ENCODE results near the gene C4B. TPM values are rescaled to one million over a fixed set of nuclear protein-coding genes. Genes with fewer than 3 reads are reported as not detected.
"Not testable (repeated sequence)": the region's sequence is repeated elsewhere in the genome, so short reads cannot be mapped to it uniquely, and the experiment has no call there.

Gene C4B
- total RNA-seq, 1 donor from 2014 or later: 2.9 TPM

- H3K9me3 Mint-ChIP-seq; H3K36me3 Mint-ChIP-seq (ENCODE audit: low read depth); H3K4me3 Mint-ChIP-seq; H3K4me1 Mint-ChIP-seq; intact Hi-C loops (cut with micrococcal nuclease); H3K27ac Mint-ChIP-seq; H3K27me3 Mint-ChIP-seq; DNase-seq: not testable (repeated sequence)
Measured at GRCh38 chr6:32035283-32036013, 20.9 kb downstream of the C4B start.

DNA sequence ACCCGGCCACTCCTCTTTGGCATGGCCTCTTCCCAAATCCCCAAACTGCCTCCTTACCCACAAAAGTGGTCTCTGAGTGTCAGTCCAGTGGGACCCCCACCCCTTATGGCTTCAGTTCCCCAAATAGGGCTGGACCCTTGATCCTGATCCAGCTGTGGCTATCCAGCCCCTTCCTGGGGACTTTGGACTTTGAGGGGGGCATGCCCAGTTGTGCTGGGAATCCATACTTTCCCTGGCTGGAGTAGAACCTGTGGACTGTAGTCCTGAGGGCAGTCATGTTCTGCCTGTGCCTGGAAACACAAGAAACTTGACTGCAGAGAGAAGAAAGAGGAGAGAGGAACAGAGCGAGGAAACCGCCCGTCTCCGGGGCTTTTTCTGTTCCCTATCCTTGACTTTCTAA is 22.5 kb downstream of the C4B start:
- H3K36me3 Mint-ChIP-seq (ENCODE audit: low read depth); DNase-seq; H3K27ac Mint-ChIP-seq; H3K4me3 Mint-ChIP-seq; H3K9me3 Mint-ChIP-seq; H3K27me3 Mint-ChIP-seq; intact Hi-C loops (cut with micrococcal nuclease); H3K4me1 Mint-ChIP-seq: not testable (repeated sequence)

DNA sequence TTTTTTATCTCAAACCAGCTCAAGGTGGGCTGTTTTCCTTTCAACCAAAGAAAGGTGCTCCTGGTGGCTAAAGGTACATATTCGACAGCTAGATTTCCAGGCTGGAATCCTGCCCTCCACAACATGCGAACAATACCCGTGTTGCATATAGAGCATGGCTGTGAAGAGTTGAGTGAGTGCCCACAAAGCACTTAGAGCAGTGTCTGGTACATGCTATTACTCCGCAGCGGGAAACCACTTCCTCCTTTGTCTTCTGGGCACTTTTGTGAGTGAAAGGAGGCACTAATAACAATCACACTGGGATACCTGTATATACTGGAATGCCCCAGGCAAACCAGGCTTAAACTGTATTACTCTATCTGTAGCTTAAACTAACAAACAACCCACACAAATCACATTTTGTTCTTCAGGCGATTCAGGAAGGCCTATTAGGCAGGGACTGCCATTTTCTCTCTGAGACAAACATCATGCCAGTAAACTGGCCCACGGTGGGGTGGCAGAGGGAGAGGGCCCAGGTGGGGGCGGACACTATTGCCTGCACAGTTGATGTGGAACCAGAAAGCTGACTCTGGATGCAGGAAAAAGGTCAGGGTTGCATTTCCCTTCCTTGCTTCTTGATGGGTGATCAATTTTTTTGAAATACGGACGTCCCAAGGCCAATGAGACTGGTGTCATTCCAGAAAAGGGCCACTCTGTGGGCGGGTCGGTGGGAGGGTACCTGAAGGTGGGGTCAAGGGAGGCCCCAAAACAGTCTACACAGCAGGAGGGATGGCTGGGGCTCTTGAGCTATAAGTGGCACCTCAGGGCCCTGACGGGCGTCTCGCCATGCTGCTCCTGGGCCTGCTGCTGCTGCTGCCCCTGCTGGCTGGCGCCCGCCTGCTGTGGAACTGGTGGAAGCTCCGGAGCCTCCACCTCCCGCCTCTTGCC is 23.3 kb downstream of the C4B start, which contains the start of gene CYP21A2:
Gene CYP21A2, plus strand, starts transcription at position 818 of the 927 bp plus-strand sequence. Its CDS starts 8 bp downstream, at position 826.
- intact Hi-C loops (cut with micrococcal nuclease): not testable (repeated sequence)

DNA sequence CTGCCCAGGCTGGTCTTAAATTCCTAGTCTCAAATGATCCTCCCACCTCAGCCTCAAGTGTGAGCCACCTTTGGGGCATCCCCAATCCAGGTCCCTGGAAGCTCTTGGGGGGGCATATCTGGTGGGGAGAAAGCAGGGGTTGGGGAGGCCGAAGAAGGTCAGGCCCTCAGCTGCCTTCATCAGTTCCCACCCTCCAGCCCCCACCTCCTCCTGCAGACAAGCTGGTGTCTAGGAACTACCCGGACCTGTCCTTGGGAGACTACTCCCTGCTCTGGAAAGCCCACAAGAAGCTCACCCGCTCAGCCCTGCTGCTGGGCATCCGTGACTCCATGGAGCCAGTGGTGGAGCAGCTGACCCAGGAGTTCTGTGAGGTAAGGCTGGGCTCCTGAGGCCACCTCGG is 24.3 kb downstream of the C4B start:
- intact Hi-C loops (cut with micrococcal nuclease); H3K4me3 Mint-ChIP-seq; H3K36me3 Mint-ChIP-seq (ENCODE audit: low read depth); H3K27me3 Mint-ChIP-seq; H3K9me3 Mint-ChIP-seq; DNase-seq; H3K27ac Mint-ChIP-seq; H3K4me1 Mint-ChIP-seq: not testable (repeated sequence)

More for the DNA sequence above, 23.3 kb downstream of the C4B start, which contains the start of gene CYP21A2:
- DNase-seq; H3K4me1 Mint-ChIP-seq; H3K27ac Mint-ChIP-seq; H3K9me3 Mint-ChIP-seq; H3K36me3 Mint-ChIP-seq (ENCODE audit: low read depth); H3K4me3 Mint-ChIP-seq; H3K27me3 Mint-ChIP-seq: not testable (repeated sequence)

DNA sequence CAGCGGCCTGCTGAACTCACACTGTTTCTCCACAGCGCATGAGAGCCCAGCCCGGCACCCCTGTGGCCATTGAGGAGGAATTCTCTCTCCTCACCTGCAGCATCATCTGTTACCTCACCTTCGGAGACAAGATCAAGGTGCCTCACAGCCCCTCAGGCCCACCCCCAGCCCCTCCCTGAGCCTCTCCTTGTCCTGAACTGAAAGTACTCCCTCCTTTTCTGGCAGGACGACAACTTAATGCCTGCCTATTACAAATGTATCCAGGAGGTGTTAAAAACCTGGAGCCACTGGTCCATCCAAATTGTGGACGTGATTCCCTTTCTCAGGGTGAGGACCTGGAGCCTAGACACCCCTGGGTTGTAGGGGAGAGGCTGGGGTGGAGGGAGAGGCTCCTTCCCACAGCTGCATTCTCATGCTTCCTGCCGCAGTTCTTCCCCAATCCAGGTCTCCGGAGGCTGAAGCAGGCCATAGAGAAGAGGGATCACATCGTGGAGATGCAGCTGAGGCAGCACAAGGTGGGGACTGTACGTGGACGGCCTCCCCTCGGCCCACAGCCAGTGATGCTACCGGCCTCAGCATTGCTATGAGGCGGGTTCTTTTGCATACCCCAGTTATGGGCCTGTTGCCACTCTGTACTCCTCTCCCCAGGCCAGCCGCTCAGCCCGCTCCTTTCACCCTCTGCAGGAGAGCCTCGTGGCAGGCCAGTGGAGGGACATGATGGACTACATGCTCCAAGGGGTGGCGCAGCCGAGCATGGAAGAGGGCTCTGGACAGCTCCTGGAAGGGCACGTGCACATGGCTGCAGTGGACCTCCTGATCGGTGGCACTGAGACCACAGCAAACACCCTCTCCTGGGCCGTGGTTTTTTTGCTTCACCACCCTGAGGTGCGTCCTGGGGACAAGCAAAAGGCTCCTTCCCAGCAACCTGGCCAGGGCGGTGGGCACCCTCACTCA is 25.0 kb downstream of the C4B start:
- not testable (repeated sequence) for H3K27me3 Mint-ChIP-seq; H3K9me3 Mint-ChIP-seq; H3K4me1 Mint-ChIP-seq; DNase-seq; H3K27ac Mint-ChIP-seq; H3K36me3 Mint-ChIP-seq (ENCODE audit: low read depth); H3K4me3 Mint-ChIP-seq
- intact Hi-C loops (cut with micrococcal nuclease): loop anchor here (10.0 kb wide), 1 partner anchor 115 kb away; the partner anchor contains the start of genes PPT2 and PRRT1

DNA sequence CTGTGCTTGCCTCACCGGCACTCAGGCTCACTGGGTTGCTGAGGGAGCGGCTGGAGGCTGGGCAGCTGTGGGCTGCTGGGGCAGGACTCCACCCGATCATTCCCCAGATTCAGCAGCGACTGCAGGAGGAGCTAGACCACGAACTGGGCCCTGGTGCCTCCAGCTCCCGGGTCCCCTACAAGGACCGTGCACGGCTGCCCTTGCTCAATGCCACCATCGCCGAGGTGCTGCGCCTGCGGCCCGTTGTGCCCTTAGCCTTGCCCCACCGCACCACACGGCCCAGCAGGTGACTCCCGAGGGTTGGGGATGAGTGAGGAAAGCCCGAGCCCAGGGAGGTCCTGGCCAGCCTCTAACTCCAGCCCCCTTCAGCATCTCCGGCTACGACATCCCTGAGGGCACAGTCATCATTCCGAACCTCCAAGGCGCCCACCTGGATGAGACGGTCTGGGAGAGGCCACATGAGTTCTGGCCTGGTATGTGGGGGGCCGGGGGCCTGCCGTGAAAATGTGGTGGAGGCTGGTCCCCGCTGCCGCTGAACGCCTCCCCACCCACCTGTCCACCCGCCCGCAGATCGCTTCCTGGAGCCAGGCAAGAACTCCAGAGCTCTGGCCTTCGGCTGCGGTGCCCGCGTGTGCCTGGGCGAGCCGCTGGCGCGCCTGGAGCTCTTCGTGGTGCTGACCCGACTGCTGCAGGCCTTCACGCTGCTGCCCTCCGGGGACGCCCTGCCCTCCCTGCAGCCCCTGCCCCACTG is 25.9 kb downstream of the C4B start:
- not testable (repeated sequence) for H3K4me3 Mint-ChIP-seq; DNase-seq; H3K27me3 Mint-ChIP-seq; H3K9me3 Mint-ChIP-seq; H3K27ac Mint-ChIP-seq; H3K4me1 Mint-ChIP-seq; H3K36me3 Mint-ChIP-seq (ENCODE audit: low read depth)
- intact Hi-C loops (cut with micrococcal nuclease): loop anchor here (10.0 kb wide), 1 partner anchor 114 kb away; the partner anchor contains the start of genes PPT2 and PRRT1

DNA sequence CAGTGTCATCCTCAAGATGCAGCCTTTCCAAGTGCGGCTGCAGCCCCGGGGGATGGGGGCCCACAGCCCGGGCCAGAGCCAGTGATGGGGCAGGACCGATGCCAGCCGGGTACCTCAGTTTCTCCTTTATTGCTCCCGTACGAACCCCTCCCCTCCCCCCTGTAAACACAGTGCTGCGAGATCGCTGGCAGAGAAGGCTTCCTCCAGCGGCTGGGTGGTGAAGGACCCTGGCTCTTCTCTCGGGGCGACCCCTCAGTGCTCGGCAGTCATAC is 26.4 kb downstream of the C4B start:
- not testable (repeated sequence) for DNase-seq; H3K9me3 Mint-ChIP-seq; H3K36me3 Mint-ChIP-seq (ENCODE audit: low read depth); H3K27me3 Mint-ChIP-seq; H3K4me3 Mint-ChIP-seq; H3K4me1 Mint-ChIP-seq; H3K27ac Mint-ChIP-seq
- intact Hi-C loops (cut with micrococcal nuclease): loop anchor here (10.0 kb wide), 1 partner anchor 114 kb away; the partner anchor contains the start of genes PPT2 and PRRT1

DNA sequence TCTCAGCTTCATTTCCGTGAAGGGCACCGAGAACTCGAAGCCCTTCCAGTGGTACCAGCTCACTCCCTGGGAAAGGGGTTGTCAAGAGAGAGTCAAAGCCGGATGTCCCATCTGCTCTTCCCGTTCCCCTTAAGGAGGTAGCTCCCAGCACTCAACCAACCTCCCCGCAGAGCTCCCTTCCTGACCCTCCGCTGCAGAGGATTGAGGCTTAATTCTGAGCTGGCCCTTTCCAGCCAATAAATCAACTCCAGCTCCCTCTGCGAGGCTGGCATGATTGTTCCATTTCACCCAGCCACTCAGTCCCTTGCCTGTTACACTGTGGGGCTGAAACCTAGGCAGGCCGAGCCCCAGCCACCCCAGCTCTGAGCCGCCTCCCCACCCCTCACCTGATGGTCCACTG is 26.8 kb downstream of the C4B start:
- not testable (repeated sequence) for DNase-seq; H3K4me1 Mint-ChIP-seq; H3K4me3 Mint-ChIP-seq; H3K27ac Mint-ChIP-seq; H3K27me3 Mint-ChIP-seq; H3K36me3 Mint-ChIP-seq (ENCODE audit: low read depth); H3K9me3 Mint-ChIP-seq
- intact Hi-C loops (cut with micrococcal nuclease): loop anchor here (10.0 kb wide), 1 partner anchor 113 kb away; the partner anchor contains the start of genes PPT2 and PRRT1

- not testable (repeated sequence) for H3K36me3 Mint-ChIP-seq (ENCODE audit: low read depth); H3K4me3 Mint-ChIP-seq
- intact Hi-C loops (cut with micrococcal nuclease): loop anchor here (10.0 kb wide), 1 partner anchor 113 kb away; the partner anchor contains the start of genes PPT2 and PRRT1
Measured at GRCh38 chr6:32042276-32042675, 27.7 kb downstream of the C4B start.

DNA sequence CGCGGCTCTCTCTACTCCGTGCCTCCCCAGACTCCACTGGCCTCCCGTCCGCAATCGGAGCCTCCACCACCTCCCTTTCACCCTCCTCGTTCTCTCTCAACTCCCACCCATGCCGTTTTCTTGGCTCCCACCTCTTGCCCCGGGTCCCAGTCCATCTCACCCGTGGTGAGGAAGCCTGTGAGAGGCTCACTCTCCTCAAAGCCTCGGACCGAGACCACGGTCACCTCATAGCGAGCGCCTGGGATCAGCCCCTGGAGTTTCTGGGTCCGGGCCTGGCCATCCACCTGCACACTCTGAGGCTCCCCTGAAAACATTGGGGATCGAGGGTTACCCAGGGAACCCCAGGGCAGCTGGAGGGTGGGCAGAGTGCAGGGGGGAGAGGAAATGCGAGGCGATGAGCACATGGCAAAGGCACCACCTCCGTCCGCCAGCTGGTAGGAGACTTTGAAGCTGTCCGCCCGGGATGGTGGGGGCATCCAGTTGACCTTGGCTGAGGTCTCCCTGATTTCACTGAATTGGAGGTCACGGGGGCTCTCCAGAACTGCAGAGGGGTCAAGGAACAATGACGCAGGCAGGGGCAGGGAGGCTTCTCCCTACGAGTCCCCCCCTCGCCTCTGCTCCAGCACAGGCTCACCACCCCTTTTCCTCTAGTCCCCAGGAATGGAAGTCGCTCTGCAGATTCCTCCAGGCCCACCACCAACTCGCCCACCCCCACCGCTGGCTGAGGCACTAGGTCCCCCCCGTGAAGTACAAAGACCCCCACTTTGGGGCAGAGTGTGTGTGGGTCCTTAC is 29.2 kb downstream of the C4B start:
- intact Hi-C loops (cut with micrococcal nuclease): loop anchor here (10.0 kb wide), 1 partner anchor 111 kb away; the partner anchor contains the start of genes PPT2 and PRRT1
- not testable (repeated sequence) for H3K27ac Mint-ChIP-seq; H3K4me3 Mint-ChIP-seq; H3K27me3 Mint-ChIP-seq; H3K4me1 Mint-ChIP-seq; DNase-seq; H3K9me3 Mint-ChIP-seq; H3K36me3 Mint-ChIP-seq (ENCODE audit: low read depth)

More at GRCh38 chr6:32042276-32042675, 27.7 kb downstream of the C4B start:
- H3K27me3 Mint-ChIP-seq, H3K27ac Mint-ChIP-seq, H3K9me3 Mint-ChIP-seq, DNase-seq, H3K4me1 Mint-ChIP-seq: not testable (repeated sequence)

DNA sequence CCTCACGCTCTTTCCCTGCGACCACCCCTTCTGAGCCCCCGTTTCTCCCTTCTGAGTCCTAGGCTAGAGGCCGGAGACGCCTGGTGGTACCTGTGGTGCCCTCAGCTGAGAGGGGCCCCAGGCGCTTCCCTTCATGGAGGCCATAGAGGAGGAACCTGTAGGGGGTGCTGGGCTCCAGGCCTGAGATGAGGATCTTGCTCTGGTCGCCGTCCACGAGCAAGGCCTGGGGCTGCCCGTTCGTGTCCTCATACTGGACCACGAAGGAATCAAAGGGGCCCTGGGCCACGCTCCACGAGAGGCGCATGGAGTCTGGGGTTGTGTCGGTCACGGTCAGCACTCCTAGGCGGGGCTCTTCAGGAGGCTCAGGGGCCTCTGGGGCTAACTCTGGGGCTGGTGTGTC is 30.3 kb downstream of the C4B start:
- H3K9me3 Mint-ChIP-seq; DNase-seq; H3K27me3 Mint-ChIP-seq; H3K4me3 Mint-ChIP-seq; H3K27ac Mint-ChIP-seq; H3K4me1 Mint-ChIP-seq; H3K36me3 Mint-ChIP-seq (ENCODE audit: low read depth): not testable (repeated sequence)
- intact Hi-C loops (cut with micrococcal nuclease): loop anchor here (10.0 kb wide), 1 partner anchor 110 kb away; the partner anchor contains the start of genes PPT2 and PRRT1

GRCh38 chr6:32045811-32046449 is 31.3 kb downstream of the C4B start:
- no peaks in the 10 kb centered on the region for H3K9me3 Mint-ChIP-seq
- no peaks in the 10 kb centered on the region for H3K4me1 Mint-ChIP-seq
- no peak for DNase-seq
- H3K4me3 Mint-ChIP-seq: no peak overlapping the region
- intact Hi-C loops (cut with micrococcal nuclease): loop anchor here (10.0 kb wide), 1 partner anchor 109 kb away; the partner anchor contains the start of genes PPT2 and PRRT1
- H3K27ac Mint-ChIP-seq: no peak overlapping the region
- no peaks in the 10 kb centered on the region for H3K36me3 Mint-ChIP-seq (ENCODE audit: low read depth)
- H3K27me3 Mint-ChIP-seq: peaks cover 2% of the 10 kb centered on the region
